ENCODE results near the gene S100A5.

S100A5 gene

GRCh38 chr1:153493343-153493960 lies 47.3 kb downstream of the S100A5 start:
- Histone ChIP-seq H3K27ac (ENCODE audit: extremely low read depth, low read depth, low read length) (no peak overlapping the region), H3K4me1 (ENCODE audit: control insufficient read depth, insufficient read depth, low read length) (no peaks in the 10 kb centered on the region; the same call in 1 of the 2 replicates), H3K4me3 (ENCODE audit: low read depth, low read length) (no peak overlapping the region), H3K36me3 (ENCODE audit: control insufficient read depth in 2 of 2, insufficient read depth in 1 of 2, low read length in 2 of 2) (no peaks in the 10 kb centered on the region), H3K9me3 (ENCODE audit: control insufficient read depth, insufficient read depth, low read depth, low read length) (no peaks in the 10 kb centered on the region)
- ChIA-PET POLR2A (no interaction called here), CTCF (interaction anchor here (1.2 to 8.5 kb wide), 7 partner anchors 8 to 148 kb away, joined by 5 to 259 read pairs (median 29); partner anchors contain the start of genes PGLYRP4 and S100A9)
- TF ChIP-seq ZNF175 (tag by site-specific recombination; IDR thresholded peaks at IDR 0.05) = no peak
- no peak for TF ChIP-seq ZSCAN23 (tag by site-specific recombination; IDR thresholded peaks at IDR 0.05)
- no peak for TF ChIP-seq ZNF221 (tag by site-specific recombination; IDR thresholded peaks at IDR 0.05; ENCODE audit: borderline replicate concordance)
- no peak for TF ChIP-seq ZNF518A (tag by site-specific recombination; conservative IDR thresholded peaks at IDR 0.05; ENCODE audit: low read depth)

- no peaks in the 10 kb centered on the region; the same call in 1 of the 2 replicates for H3K4me1 ChIP-seq (ENCODE audit: control insufficient read depth, insufficient read depth, low read length)
- no peak overlapping the region for H3K4me3 ChIP-seq (ENCODE audit: low read depth, low read length)
- no peak overlapping the region for H3K27ac ChIP-seq (ENCODE audit: extremely low read depth, low read depth, low read length)
- POLR2A ChIA-PET = interaction anchor here (1.2 kb wide), 1 partner anchor 144 kb away, joined by 3 read pairs; no protein-coding TSS in a partner anchor
- CTCF ChIA-PET = interaction anchor here (0.6 to 1.4 kb wide), 3 partner anchors 45 to 178 kb away, joined by 3 read pairs; partner anchors contain the start of genes PGLYRP3 and S100A6
- no peaks in the 10 kb centered on the region for H3K9me3 ChIP-seq (ENCODE audit: control insufficient read depth, insufficient read depth, low read depth, low read length)
- no peaks in the 10 kb centered on the region for H3K36me3 ChIP-seq (ENCODE audit: control insufficient read depth in 2 of 2, insufficient read depth in 1 of 2, low read length in 2 of 2)
- TF ChIP-seq ZNF175 (tag by site-specific recombination; IDR thresholded peaks at IDR 0.05) = no peak
- peak; percentile 30; the same call in 1 of the 2 replicates for TF ChIP-seq ZNF76 (tag by site-specific recombination; IDR thresholded peaks at IDR 0.05; ENCODE audit: borderline replicate concordance, low read depth)
- TF ChIP-seq ZIC2 (tag by site-specific recombination; IDR thresholded peaks at IDR 0.05) = 0 out of 2 replicates have a peak, but pooled peaks have one; percentile 24
- no peak for TF ChIP-seq ZNF223 (tag by site-specific recombination; IDR thresholded peaks at IDR 0.05)
- peak; percentile 64 for TF ChIP-seq TRIM28 (IDR thresholded peaks at IDR 0.05; ENCODE audit: borderline replicate concordance, low read length)
- peak; percentile 56; the same call in 1 of the 2 replicates for TF ChIP-seq ZNF324 (tag by site-specific recombination; IDR thresholded peaks at IDR 0.05)
- peak; percentile 90 for TF ChIP-seq ZNF639 (tag by site-specific recombination; IDR thresholded peaks at IDR 0.05)
- peak; percentile 93; the same call in 1 of the 2 replicates for TF ChIP-seq MZF1 (tag by site-specific recombination; IDR thresholded peaks at IDR 0.05; ENCODE audit: borderline replicate concordance)
- TF ChIP-seq ZNF692 (tag by site-specific recombination; IDR thresholded peaks at IDR 0.05) = peak; percentile 80
- peak; percentile 63 for TF ChIP-seq ZNF558 (tag by site-specific recombination; IDR thresholded peaks at IDR 0.05)
- no peak for TF ChIP-seq ZNF426 (tag by site-specific recombination; IDR thresholded peaks at IDR 0.05)
- TF ChIP-seq WT1 (tag by site-specific recombination; IDR thresholded peaks at IDR 0.05) = peak; percentile 44; the same call in 1 of the 2 replicates
- TF ChIP-seq, protein P1, sequence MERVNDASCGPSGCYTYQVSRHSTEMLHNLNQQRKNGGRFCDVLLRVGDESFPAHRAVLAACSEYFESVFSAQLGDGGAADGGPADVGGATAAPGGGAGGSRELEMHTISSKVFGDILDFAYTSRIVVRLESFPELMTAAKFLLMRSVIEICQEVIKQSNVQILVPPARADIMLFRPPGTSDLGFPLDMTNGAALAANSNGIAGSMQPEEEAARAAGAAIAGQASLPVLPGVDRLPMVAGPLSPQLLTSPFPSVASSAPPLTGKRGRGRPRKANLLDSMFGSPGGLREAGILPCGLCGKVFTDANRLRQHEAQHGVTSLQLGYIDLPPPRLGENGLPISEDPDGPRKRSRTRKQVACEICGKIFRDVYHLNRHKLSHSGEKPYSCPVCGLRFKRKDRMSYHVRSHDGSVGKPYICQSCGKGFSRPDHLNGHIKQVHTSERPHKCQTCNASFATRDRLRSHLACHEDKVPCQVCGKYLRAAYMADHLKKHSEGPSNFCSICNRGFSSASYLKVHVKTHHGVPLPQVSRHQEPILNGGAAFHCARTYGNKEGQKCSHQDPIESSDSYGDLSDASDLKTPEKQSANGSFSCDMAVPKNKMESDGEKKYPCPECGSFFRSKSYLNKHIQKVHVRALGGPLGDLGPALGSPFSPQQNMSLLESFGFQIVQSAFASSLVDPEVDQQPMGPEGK (tag by site-specific recombination; IDR thresholded peaks at IDR 0.05) = peak; percentile 76
- TF ChIP-seq, protein P2, sequence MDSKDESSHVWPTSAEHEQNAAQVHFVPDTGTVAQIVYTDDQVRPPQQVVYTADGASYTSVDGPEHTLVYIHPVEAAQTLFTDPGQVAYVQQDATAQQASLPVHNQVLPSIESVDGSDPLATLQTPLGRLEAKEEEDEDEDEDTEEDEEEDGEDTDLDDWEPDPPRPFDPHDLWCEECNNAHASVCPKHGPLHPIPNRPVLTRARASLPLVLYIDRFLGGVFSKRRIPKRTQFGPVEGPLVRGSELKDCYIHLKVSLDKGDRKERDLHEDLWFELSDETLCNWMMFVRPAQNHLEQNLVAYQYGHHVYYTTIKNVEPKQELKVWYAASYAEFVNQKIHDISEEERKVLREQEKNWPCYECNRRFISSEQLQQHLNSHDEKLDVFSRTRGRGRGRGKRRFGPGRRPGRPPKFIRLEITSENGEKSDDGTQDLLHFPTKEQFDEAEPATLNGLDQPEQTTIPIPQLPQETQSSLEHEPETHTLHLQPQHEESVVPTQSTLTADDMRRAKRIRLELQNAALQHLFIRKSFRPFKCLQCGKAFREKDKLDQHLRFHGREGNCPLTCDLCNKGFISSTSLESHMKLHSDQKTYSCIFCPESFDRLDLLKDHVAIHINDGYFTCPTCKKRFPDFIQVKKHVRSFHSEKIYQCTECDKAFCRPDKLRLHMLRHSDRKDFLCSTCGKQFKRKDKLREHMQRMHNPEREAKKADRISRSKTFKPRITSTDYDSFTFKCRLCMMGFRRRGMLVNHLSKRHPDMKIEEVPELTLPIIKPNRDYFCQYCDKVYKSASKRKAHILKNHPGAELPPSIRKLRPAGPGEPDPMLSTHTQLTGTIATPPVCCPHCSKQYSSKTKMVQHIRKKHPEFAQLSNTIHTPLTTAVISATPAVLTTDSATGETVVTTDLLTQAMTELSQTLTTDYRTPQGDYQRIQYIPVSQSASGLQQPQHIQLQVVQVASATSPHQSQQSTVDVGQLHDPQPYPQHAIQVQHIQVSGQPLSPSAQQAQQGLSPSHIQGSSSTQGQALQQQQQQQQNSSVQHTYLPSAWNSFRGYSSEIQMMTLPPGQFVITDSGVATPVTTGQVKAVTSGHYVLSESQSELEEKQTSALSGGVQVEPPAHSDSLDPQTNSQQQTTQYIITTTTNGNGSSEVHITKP (tag by site-specific recombination; IDR thresholded peaks at IDR 0.05) = peak; percentile 89
Measured at GRCh38 chr1:153490272-153491051, 50.3 kb downstream of the S100A5 start.
